K562 (cell line): ENCODE measurements around the gene OAT. TPM values are rescaled to one million over a fixed set of nuclear protein-coding genes. Genes with fewer than 3 reads are reported as not detected.

Experiments
- ATAC-seq: fragments of 200-7000 bp; cut with Tn5 transposase; 3 replicates; pipeline ENCODE4 v1.9.1; 2020; ENCODE audit warnings: moderate library complexity
- BruUV-seq: library from RNA; stranded (reverse); fragments of 400-500 nt; replicated peaks from 2 replicates; lab custom pipeline; 2021; lab: Mats Ljungman, UMichigan
- CTCF ChIA-PET: fragments of 300-600 bp; formaldehyde crosslinking; extraction: SDS; loops from one replicate; lab custom pipeline; 2021; ENCODE audit warnings: low intra/inter-chr PET ratio; lab: Yijun Ruan, JAX
- POLR2A ChIA-PET: fragments of 300-600, 350-650 bp; sonication (Branson Sonifier 250); formaldehyde crosslinking; extraction: SDS; loops from one replicate; lab custom pipeline; 2021; ENCODE audit warnings: antibody characterized with exemption, inconsistent platforms; lab: Yijun Ruan, JAX
- DNase-seq, 4 experiments: peaks; one replicate each; pipeline versions ENCODE4 v3.0.0 to v3.0.0-alpha.2; 2011 to 2018; ENCODE audit warnings: low spot score in 3 of 4, mixed read lengths in 3 of 4; ENCODE audit errors: extremely low read depth in 1 of 4
- FAIRE-seq: peaks from 2 replicates; lab custom pipeline; 2011; peaks lifted over from hg19 to GRCh38; lab: Jason Lieb, UNC
- H2AFZ ChIP-seq: 2 replicates; pipeline ENCODE4 v1.6.0; 2011; ENCODE audit warnings: low read depth, low read length, control low read depth, inconsistent platforms
- H3K27ac ChIP-seq: fragments of 200-600 bp; 3 replicates; pipeline ENCODE4 v1.8.0; 2011; ENCODE audit warnings: low read depth, mild to moderate bottlenecking, control low read depth, inconsistent platforms, low read length, moderate library complexity, mixed read lengths; ENCODE audit errors: extremely low read depth
- H3K27me3 ChIP-seq, 2 experiments: fragments of 300-600 bp in 1 of 2; 2 replicates in 1 of 2; 3 replicates in 1 of 2; pipeline versions ENCODE4 v1.6.0 to v1.8.0; 2011; ENCODE audit warnings: inconsistent platforms in 2 of 2, low read length in 2 of 2, mild to moderate bottlenecking in 1 of 2, mixed read lengths in 1 of 2, moderate library complexity in 1 of 2; ENCODE audit not compliant: control insufficient read depth in 2 of 2, insufficient read depth in 2 of 2
- H3K36me3 ChIP-seq: fragments of 300-600 bp; 3 replicates; pipeline ENCODE4 v1.8.0; 2011; ENCODE audit warnings: mild to moderate bottlenecking, low read length, inconsistent platforms; ENCODE audit not compliant: control insufficient read depth, insufficient read depth
- H3K4me1 ChIP-seq, 2 experiments: fragments of 200-600 bp in 1 of 2; replicated peaks in 1 of 2; 2 replicates in 1 of 2; 3 replicates in 1 of 2; pipeline versions ENCODE4 v1.5.1 to v1.8.0; 2011; ENCODE audit warnings: inconsistent platforms in 2 of 2, low read length in 2 of 2, mild to moderate bottlenecking in 1 of 2, mixed read lengths in 1 of 2, moderate library complexity in 1 of 2; ENCODE audit not compliant: control insufficient read depth in 2 of 2, insufficient read depth in 2 of 2
- H3K4me2 ChIP-seq: 2 replicates; pipeline ENCODE4 v1.6.1; 2011; ENCODE audit warnings: low read length, control low read depth, inconsistent platforms, mixed read lengths; ENCODE audit not compliant: insufficient read depth
- H3K4me3 ChIP-seq: fragments of 200-600 bp; sonication (generic), shearing (Covaris generic); 2 replicates; pipeline ENCODE4 v1.5.1; 2016; ENCODE audit warnings: control low read depth, inconsistent platforms
- H3K79me2 ChIP-seq: fragments of 200-600 bp; 3 replicates; pipeline ENCODE4 v1.8.0; 2011; ENCODE audit warnings: low read length, inconsistent platforms; ENCODE audit not compliant: control insufficient read depth, insufficient read depth
- H3K9ac ChIP-seq, 2 experiments: 2 replicates each; pipeline versions ENCODE4 v1.6.0 to v1.6.1; 2011; ENCODE audit warnings: low read depth in 2 of 2, low read length in 2 of 2, control low read depth in 1 of 2, inconsistent platforms in 1 of 2, mild to moderate bottlenecking in 1 of 2, mixed read lengths in 1 of 2; ENCODE audit not compliant: insufficient read depth in 1 of 2
- H3K9me1 ChIP-seq: one replicate; pipeline ENCODE4 v1.6.0; 2011; ENCODE audit warnings: inconsistent platforms, mild to moderate bottlenecking, low read length, moderate library complexity; ENCODE audit not compliant: control insufficient read depth, insufficient read depth
- H3K9me3 ChIP-seq: replicated peaks from 2 replicates; pipeline ENCODE4 v1.5.1; 2011; ENCODE audit warnings: low read depth, low read length, inconsistent platforms; ENCODE audit not compliant: control insufficient read depth, insufficient read depth
- H4K20me1 ChIP-seq: replicated peaks from 2 replicates; pipeline ENCODE4 v1.6.1; 2011; ENCODE audit warnings: low read length, inconsistent platforms, mixed read lengths; ENCODE audit not compliant: control insufficient read depth, insufficient read depth
- WGBS: fragments of 100-300 bp; shearing (Covaris generic); methylation state at CpG from one replicate; pipeline ENCODE4 v1.1.6; 2016; ENCODE audit warnings: low coverage, mixed read lengths; ENCODE audit not compliant: insufficient coverage; ENCODE audit errors: missing lambda C conversion rate; 5-methylcytosine and 5-hydroxymethylcytosine counted together
- in situ Hi-C: fragments of 300-500 bp; cut with MboI; formaldehyde crosslinking; loops from 4 replicates; pipeline ENCODE4 v1.15.0; 2018; ENCODE audit warnings: inconsistent platforms, mixed read lengths
- intact Hi-C: fragments of 100-400 bp; cut with micrococcal nuclease; formaldehyde crosslinking; loops from 2 replicates; pipeline ENCODE4 v1.14.2; 2022
- polyA plus RNA-seq, 8 experiments: library from polyadenylated mRNA; depleted of rRNA in 4 of 8; stranded (reverse) in 5 of 8; unstranded in 3 of 8; fragments of >200 nt; fragmentation: Nextera tagmentation in 2 of 8; fragmentation: Illumina TruSeq in 1 of 8; extraction: Ambion mirVana in 2 of 8; extraction: Trizol in 1 of 8; gene quantifications; 2 replicates each; pipeline versions ENCODE4 v1.2.1 to v1.2.3, GENCODE V29; 2011 to 2014; ENCODE audit warnings: inconsistent platforms in 1 of 8, missing spikeins in 1 of 8
- total RNA-seq, 7 experiments: library from RNA; depleted of rRNA in 6 of 7; stranded (reverse); fragments of >200 nt in 6 of 7; fragmentation: Illumina TruSeq in 2 of 7; extraction: Trizol in 2 of 7; gene quantifications; 2 replicates each; pipeline versions ENCODE4 v1.2.1 to v1.2.3, GENCODE V29; 2011 to 2021; ENCODE audit warnings: low replicate concordance in 1 of 7
- TF ChIP-seq, protein P1 (sequence below): fragments of 250-450 bp; sonication (Bioruptor Pico); IDR thresholded peaks from 2 replicates; pipeline ENCODE4 v1.5.0; 2021
- TF ChIP-seq, protein P2 (sequence below): IDR thresholded peaks from 2 replicates; pipeline ENCODE4 v1.6.1; 2014; ENCODE audit warnings: antibody characterized with exemption
- TF ChIP-seq, protein P3 (sequence below): fragments of 250-450 bp; sonication (Bioruptor Pico); IDR thresholded peaks from 2 replicates; pipeline ENCODE4 v1.4.0; 2020; ENCODE audit warnings: borderline replicate concordance

OAT gene
- total and polyA plus RNA-seq, 9 of the 15 experiments (the other 6 are each of a cell fraction or from before 2014, with no cell fraction given) = 100 to 312 (median 163) TPM

DNA sequence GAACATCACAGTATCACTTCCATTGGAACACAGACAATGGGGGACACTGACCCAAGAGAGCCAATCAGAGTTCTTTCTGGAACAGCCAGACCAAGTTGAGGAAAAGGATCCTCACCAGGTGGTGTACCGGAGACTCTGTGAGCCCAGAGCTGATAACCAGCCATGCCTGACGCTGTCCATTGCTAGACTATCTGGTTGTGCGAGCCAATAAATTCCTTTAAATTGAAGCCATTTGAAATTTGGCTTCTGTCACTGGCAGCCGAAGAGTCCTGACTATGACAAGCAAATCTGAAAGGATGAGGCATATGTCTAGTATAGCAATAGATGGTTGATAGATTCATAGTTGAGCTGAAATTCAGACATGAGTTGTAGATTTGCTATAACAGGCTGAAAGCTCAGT, 39.8 kb upstream of the OAT start:
- CTCF ChIA-PET = no interaction called here
- no peaks in the 10 kb centered on the region for H4K20me1 ChIP-seq
- no peak overlapping the region for H3K9ac ChIP-seq
- H3K4me3 ChIP-seq = no peak overlapping the region
- TF ChIP-seq, protein P1, sequence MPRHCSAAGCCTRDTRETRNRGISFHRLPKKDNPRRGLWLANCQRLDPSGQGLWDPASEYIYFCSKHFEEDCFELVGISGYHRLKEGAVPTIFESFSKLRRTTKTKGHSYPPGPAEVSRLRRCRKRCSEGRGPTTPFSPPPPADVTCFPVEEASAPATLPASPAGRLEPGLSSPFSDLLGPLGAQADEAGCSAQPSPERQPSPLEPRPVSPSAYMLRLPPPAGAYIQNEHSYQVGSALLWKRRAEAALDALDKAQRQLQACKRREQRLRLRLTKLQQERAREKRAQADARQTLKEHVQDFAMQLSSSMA (CRISPR knock-in tag) = no peak
- TF ChIP-seq, protein P2, sequence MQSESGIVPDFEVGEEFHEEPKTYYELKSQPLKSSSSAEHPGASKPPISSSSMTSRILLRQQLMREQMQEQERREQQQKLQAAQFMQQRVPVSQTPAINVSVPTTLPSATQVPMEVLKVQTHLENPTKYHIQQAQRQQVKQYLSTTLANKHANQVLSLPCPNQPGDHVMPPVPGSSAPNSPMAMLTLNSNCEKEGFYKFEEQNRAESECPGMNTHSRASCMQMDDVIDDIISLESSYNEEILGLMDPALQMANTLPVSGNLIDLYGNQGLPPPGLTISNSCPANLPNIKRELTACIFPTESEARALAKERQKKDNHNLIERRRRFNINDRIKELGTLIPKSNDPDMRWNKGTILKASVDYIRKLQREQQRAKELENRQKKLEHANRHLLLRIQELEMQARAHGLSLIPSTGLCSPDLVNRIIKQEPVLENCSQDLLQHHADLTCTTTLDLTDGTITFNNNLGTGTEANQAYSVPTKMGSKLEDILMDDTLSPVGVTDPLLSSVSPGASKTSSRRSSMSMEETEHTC = no peak
- TF ChIP-seq, protein P3, sequence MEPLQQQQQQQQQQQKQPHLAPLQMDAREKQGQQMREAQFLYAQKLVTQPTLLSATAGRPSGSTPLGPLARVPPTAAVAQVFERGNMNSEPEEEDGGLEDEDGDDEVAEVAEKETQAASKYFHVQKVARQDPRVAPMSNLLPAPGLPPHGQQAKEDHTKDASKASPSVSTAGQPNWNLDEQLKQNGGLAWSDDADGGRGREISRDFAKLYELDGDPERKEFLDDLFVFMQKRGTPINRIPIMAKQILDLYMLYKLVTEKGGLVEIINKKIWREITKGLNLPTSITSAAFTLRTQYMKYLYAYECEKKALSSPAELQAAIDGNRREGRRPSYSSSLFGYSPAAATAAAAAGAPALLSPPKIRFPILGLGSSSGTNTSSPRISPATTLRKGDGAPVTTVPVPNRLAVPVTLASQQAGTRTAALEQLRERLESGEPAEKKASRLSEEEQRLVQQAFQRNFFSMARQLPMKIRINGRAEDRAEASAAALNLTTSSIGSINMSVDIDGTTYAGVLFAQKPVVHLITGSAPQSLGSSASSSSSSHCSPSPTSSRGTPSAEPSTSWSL (CRISPR knock-in tag) = no peak
- TF ChIP-seq, all 486 proteins: peak for 0
- Histone ChIP-seq H3K36me3 (no peaks in the 10 kb centered on the region), H3K27ac (no peak overlapping the region), H3K9me1 (no peaks in the 10 kb centered on the region), H3K9me3 (no peaks in the 10 kb centered on the region), H3K79me2 (peaks cover 5% of the 10 kb centered on the region; the same call in 1 of the 3 replicates), H3K27me3 (no peaks in the 10 kb centered on the region), H2AFZ (no peak overlapping the region), H3K4me1 (peaks cover 10 to 14% of the 10 kb centered on the region in 2 experiments; a peak in 4 of 5 replicates), H3K4me2 (no peak overlapping the region)
- no TSS peak for BruUV-seq
- FAIRE-seq (peak; percentile 46), ATAC-seq (no peak), DNase-seq (no peak)
- intact Hi-C loops = no loop called here
- 29% methylated on average over 4 of the region's 4 CpGs for WGBS
- POLR2A ChIA-PET = no interaction called here
- in situ Hi-C loops = no loop called here
